H54 (cell line): ENCODE data around the gene CCNL1.
"Not testable (repeated sequence)": the region's sequence is repeated elsewhere in the genome, so short reads cannot be mapped to it uniquely, and the experiment has no call there.

Source experiments
- DNase-seq: peaks from one replicate; pipeline ENCODE4 v3.0.0; 2011; ENCODE audit warnings: low spot score, mixed read lengths; ENCODE audit not compliant: insufficient read length
- FAIRE-seq: peaks from 3 replicates; lab custom pipeline; 2011; peaks lifted over from hg19 to GRCh38; lab: Jason Lieb, UNC
- POLR2A ChIP-seq: IDR thresholded peaks from 2 replicates; pipeline ENCODE4 v1.6.1; 2011; ENCODE audit warnings: low read depth, mild to moderate bottlenecking, low read length

The CCNL1 gene

DNA sequence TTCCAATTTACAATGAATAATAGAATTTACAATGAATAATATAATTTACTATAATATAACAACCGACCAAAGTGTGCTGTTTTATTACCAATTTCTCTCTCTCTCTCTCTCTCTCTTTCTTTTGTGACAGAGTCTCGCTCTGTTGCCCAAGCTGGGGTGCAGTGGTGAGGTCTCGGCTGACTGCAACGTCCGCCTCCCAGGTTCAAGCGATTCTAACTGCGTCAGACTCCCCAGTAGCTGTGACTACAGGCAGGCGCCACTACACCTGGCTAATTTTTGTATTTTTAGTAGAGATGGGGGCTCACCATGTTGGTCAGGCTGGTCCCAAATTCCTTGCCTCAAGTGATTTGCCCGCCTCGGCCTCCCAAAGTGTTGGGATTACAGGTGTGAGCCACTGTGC is 17.0 kb upstream of the CCNL1 start:
- no peak for TF ChIP-seq POLR2A
- FAIRE-seq: no peak
- no peak for DNase-seq

- no peak for TF ChIP-seq POLR2A
- DNase-seq: no peak
- no peak for FAIRE-seq
These were observed 16.0 kb upstream of the CCNL1 start for GRCh38 chr3:157175691-157176507.

DNA sequence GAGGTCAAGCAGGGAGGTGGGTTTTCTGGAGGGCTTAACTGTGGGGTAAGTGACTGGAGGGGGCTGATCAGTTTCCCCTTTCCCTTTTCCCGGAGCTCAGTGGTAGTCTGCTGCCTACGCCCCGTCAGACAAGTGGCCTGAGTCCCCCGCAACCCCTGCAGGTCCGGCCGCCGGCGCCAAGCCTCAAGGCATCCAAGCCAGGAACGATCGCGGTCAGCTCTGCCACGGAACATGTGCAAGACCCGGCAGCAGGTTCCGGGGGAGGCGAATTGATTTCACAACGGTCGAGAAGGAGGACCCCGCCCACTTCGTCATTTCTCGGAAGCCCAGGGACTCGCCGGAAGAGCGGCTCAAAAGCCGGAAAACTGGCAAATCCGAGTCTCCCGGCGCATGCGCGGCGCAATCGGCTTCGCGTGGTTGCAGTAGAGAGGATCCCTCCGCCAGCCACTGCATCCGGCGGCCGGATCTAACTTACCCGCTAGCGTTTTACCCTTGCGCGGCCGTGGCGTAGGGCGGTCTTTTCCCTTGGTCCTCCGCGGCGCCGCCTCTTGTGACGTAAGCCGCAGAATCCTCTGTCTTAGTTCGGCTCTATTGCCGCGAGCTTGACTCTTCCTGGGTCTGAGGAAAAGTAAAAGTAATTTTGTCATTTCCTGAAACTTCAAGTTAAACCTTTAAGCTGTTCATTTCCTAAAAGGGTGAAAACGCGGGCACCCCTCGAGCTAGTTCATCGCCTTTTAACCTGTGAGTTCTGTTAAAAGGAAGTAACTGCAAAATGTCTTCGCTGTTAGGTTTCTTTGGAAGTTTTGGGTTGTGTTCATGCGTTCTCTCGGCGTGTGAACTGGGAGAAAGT is 14.9 kb upstream of the CCNL1 start:
- peak; percentile 93 for FAIRE-seq
- TF ChIP-seq POLR2A: peak; percentile 94
- peak; percentile 90 for DNase-seq

GRCh38 chr3:157174290-157174648 is 14.3 kb upstream of the CCNL1 start:
- FAIRE-seq (no peak), DNase-seq (no peak)
- no peak for TF ChIP-seq POLR2A

DNA sequence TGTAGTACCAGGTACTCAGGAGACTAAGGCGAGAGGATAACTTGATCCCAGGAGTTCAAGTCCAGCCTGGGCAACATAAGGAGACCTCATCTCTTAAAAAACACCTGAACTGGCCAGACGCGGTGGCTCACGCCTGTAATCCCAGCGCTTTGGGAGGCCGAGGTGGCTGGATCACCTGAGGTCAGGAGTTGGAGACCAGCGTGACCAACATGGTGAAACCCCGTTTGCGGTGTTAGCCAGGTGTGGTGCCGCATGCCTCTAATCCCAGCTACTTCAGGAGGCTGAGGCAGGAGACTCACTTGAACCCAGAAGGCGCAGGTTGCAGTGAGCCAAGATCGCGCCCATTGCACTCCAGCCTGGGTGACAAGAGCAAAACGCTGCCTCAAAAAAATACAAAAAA is 13.4 kb upstream of the CCNL1 start:
- FAIRE-seq: not testable (repeated sequence)

DNA sequence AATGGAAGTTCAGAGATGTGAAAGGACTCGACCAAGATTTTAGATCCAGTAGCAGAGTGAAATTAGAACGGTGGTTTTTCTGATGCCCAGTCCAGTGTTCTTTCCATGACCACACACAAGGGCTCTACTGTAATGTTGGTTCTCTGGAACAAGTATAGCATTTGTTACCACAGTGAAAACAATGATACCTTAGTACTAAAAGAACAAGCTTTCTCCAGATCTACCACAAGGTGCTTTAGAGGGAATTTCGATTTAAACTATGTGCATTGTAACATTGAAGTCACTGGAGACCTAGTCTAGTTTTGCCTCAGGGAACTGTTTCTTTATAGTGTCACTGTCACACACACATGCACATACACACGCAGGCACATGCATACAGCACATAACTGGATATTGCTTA is 12.8 kb upstream of the CCNL1 start:
- FAIRE-seq: no peak
- no peak for DNase-seq
- TF ChIP-seq POLR2A: no peak

More for the DNA sequence above, 13.4 kb upstream of the CCNL1 start:
- not testable (repeated sequence) for DNase-seq

- DNase-seq (no peak), FAIRE-seq (no peak)
- TF ChIP-seq POLR2A: no peak
These were observed 10.9 kb upstream of the CCNL1 start for GRCh38 chr3:157170861-157171260.

DNA sequence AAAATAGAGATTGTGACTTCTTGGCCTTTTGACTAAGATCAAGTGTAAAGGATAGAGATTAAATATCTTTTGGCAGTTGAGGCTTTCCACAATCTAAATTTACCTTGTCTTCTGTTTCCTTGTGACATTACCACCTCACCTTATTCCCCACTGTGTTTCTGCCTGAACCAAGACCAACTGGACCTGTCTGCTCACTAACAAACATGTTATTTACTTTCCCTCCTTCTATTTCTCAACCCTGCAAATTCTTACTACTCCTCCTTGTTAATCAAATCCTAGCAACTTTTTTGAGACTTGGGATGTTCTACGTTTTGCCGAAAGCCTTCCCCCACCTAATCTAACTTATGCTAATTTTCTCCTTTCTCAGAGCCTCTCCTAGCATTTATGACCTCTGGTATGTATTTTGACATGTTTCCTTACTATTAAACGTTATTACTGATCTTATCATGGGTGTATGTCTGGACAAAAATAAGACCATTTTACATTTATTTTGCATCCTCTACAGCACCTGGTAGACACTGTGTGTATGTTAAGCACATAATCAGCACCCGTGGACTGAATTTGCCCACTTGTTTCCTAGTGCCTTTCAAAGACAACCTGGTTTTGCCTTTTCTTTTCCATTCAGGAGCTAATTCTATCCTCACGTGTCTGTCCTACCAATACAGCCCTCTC is 7.6 kb upstream of the CCNL1 start:
- no peak for TF ChIP-seq POLR2A
- FAIRE-seq: no peak
- DNase-seq: no peak

GRCh38 chr3:157166561-157166960 is 6.6 kb upstream of the CCNL1 start:
- no peak for DNase-seq
- TF ChIP-seq POLR2A: no peak
- no peak for FAIRE-seq

GRCh38 chr3:157166115-157166514 is 6.2 kb upstream of the CCNL1 start:
- DNase-seq (no peak), FAIRE-seq (no peak)
- no peak for TF ChIP-seq POLR2A

GRCh38 chr3:157163217-157163953 is 3.4 kb upstream of the CCNL1 start:
- TF ChIP-seq POLR2A: no peak
- no peak for DNase-seq
- FAIRE-seq: no peak

DNA sequence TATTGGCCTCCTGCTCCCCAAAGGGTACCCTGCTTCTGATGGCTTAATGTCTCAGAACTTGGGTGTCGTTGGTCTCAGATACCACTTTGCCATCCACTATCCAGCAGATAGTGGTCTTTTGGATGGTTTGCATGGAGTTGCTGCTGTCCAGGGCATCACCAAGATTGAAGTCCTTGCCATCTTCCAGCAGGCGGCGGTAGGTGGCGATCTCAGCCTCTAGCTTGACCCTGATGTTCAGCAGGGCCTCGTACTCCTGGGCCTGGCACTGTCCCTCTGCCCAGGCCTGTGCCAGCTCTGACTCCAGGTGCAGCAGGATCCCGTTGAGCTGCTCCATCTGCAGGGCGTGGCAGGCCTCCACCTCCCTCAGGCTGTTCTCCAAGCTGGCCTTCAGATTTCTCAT is 2.7 kb upstream of the CCNL1 start:
- FAIRE-seq: not testable (repeated sequence)

GRCh38 chr3:157160658-157161424 is 894 bp upstream of the CCNL1 start:
- peak; percentile 44 for DNase-seq
- FAIRE-seq: no peak
- no peak for TF ChIP-seq POLR2A

More for the DNA sequence above, 2.7 kb upstream of the CCNL1 start:
- not testable (repeated sequence) for DNase-seq
